CD14-positive monocyte (primary cell): ENCODE data around the gene GSE1. TPM values are rescaled to one million over a fixed set of nuclear protein-coding genes. Genes with fewer than 3 reads are reported as not detected.

Experiments used
- DNase-seq, 3 donors: peaks; one replicate each; pipeline ENCODE4 v3.0.0-alpha.2; 2011 to 2022
- H2AFZ ChIP-seq: 2 replicates; pipeline ENCODE4 v1.6.0; 2012; ENCODE audit warnings: mild to moderate bottlenecking, low read depth, low read length, inconsistent platforms; ENCODE audit not compliant: insufficient read depth, poor library complexity, severe bottlenecking
- H3K27ac ChIP-seq, 2 donors: 1 replicate in 1 of 2; 2 replicates in 1 of 2; pipeline ENCODE4 v1.5.1; 2012 to 2013; ENCODE audit warnings: low read length in 2 of 2, control low read depth in 1 of 2, inconsistent platforms in 1 of 2, low read depth in 1 of 2, mild to moderate bottlenecking in 1 of 2
- H3K27me3 ChIP-seq, 2 donors: one replicate each; pipeline versions ENCODE4 v1.6.0 to v1.6.1; 2011 to 2013; ENCODE audit warnings: low read length in 2 of 2; ENCODE audit not compliant: control insufficient read depth in 2 of 2, insufficient read depth in 2 of 2
- H3K36me3 ChIP-seq, 2 donors: replicated peaks in 1 of 2; 1 replicate in 1 of 2; 2 replicates in 1 of 2; pipeline versions ENCODE4 v1.5.1 to v1.6.1; 2012 to 2013; ENCODE audit warnings: low read length in 2 of 2, control low read depth in 1 of 2, inconsistent platforms in 1 of 2, mild to moderate bottlenecking in 1 of 2; ENCODE audit not compliant: insufficient read depth in 2 of 2, control insufficient read depth in 1 of 2
- H3K4me1 ChIP-seq, 2 donors: 1 replicate in 1 of 2; 2 replicates in 1 of 2; pipeline versions ENCODE4 v1.5.1 to v1.6.1; 2012 to 2013; ENCODE audit warnings: low read length in 2 of 2, control low read depth in 1 of 2, inconsistent platforms in 1 of 2, mild to moderate bottlenecking in 1 of 2, moderate library complexity in 1 of 2; ENCODE audit not compliant: insufficient read depth in 2 of 2, control insufficient read depth in 1 of 2
- H3K4me2 ChIP-seq: replicated peaks from 2 replicates; pipeline ENCODE3; 2012; ENCODE audit warnings: low read length, moderate library complexity, mild to moderate bottlenecking; ENCODE audit not compliant: poor library complexity, severe bottlenecking; ENCODE audit errors: extremely low read depth
- H3K4me3 ChIP-seq, 3 experiments: fragments of 200-600 bp in 1 of 3; sonication (generic) in 1 of 3; replicated peaks in 1 of 3; 1 replicate in 2 of 3; 2 replicates in 1 of 3; pipeline ENCODE4 v1.5.1; 2011 to 2013; ENCODE audit warnings: low read length in 3 of 3, mild to moderate bottlenecking in 3 of 3, control low read depth in 2 of 3, low read depth in 2 of 3, inconsistent platforms in 1 of 3, moderate library complexity in 1 of 3
- H3K79me2 ChIP-seq: 2 replicates; pipeline ENCODE4 v1.6.0; 2012; ENCODE audit warnings: mild to moderate bottlenecking, control low read depth, inconsistent platforms, low read length, moderate library complexity; ENCODE audit not compliant: insufficient read depth
- H3K9ac ChIP-seq: 2 replicates; pipeline ENCODE4 v1.6.0; 2017; ENCODE audit warnings: low read length, mild to moderate bottlenecking; ENCODE audit not compliant: insufficient read depth, poor library complexity, severe bottlenecking
- H3K9me3 ChIP-seq, 2 donors: replicated peaks in 1 of 2; 1 replicate in 1 of 2; 2 replicates in 1 of 2; pipeline versions ENCODE4 v1.5.1 to v1.6.1; 2012 to 2013; ENCODE audit warnings: low read length in 2 of 2, control low read depth in 1 of 2; ENCODE audit not compliant: control insufficient read depth in 1 of 2, insufficient read depth in 1 of 2
- H4K20me1 ChIP-seq: 2 replicates; pipeline ENCODE4 v1.6.0; 2012; ENCODE audit warnings: mild to moderate bottlenecking, low read length, control low read depth, moderate library complexity; ENCODE audit not compliant: insufficient read depth
- H3K27ac Mint-ChIP-seq, 7 donors: one replicate each; pipeline ENCODE4 v1.8.0; 2020; ENCODE audit warnings: mild to moderate bottlenecking in 7 of 7, mixed read lengths in 7 of 7, moderate library complexity in 6 of 7, inconsistent platforms in 2 of 7
- H3K27me3 Mint-ChIP-seq, 3 donors: one replicate each; pipeline ENCODE4 v1.8.0; 2021 to 2022; ENCODE audit warnings: low read depth in 3 of 3, mild to moderate bottlenecking in 3 of 3, mixed read lengths in 3 of 3, moderate library complexity in 3 of 3, inconsistent platforms in 1 of 3
- H3K36me3 Mint-ChIP-seq, 2 donors: one replicate each; pipeline ENCODE4 v1.8.0; 2020; ENCODE audit warnings: mixed read lengths in 2 of 2, inconsistent platforms in 1 of 2, mild to moderate bottlenecking in 1 of 2
- H3K4me1 Mint-ChIP-seq: one replicate; pipeline ENCODE4 v1.8.0; 2020; ENCODE audit warnings: mild to moderate bottlenecking, mixed read lengths
- H3K4me3 Mint-ChIP-seq, 2 donors: one replicate each; pipeline ENCODE4 v1.8.0; 2020; ENCODE audit warnings: mild to moderate bottlenecking in 2 of 2, mixed read lengths in 2 of 2, moderate library complexity in 1 of 2
- H3K9me3 Mint-ChIP-seq, 7 donors: one replicate each; pipeline ENCODE4 v1.8.0; 2020 to 2022; ENCODE audit warnings: mixed read lengths in 7 of 7, mild to moderate bottlenecking in 6 of 7, moderate library complexity in 6 of 7, inconsistent platforms in 2 of 7
- WGBS: methylation state at CpG from one replicate; pipeline ENCODE4 v1.1.5; 2013; ENCODE audit warnings: missing lambda C conversion rate; ENCODE audit not compliant: insufficient coverage; 5-methylcytosine and 5-hydroxymethylcytosine counted together
- intact Hi-C, 2 donors: fragments of 100-400 bp; cut with micrococcal nuclease; formaldehyde crosslinking; loops; one replicate each; pipeline versions ENCODE4 v1.15.0 to v1.15.1; 2023
- polyA plus RNA-seq, 3 donors: library from polyadenylated mRNA; depleted of rRNA in 1 of 3; unstranded in 2 of 3; stranded (reverse) in 1 of 3; fragments of 300-500 nt in 2 of 3; fragments of >200 nt in 1 of 3; fragmentation: Illumina TruSeq in 2 of 3; gene quantifications; 1 replicate in 2 of 3; 2 replicates in 1 of 3; pipeline ENCODE4 v1.2.3, GENCODE V29; 2012 to 2021
- TF ChIP-seq, protein P1 (sequence below): fragments of 200-600 bp; IDR thresholded peaks from one replicate; pipeline ENCODE4 v1.8.0; 2022; ENCODE audit warnings: antibody characterized with exemption, mild to moderate bottlenecking

The GSE1 gene
- polyA plus RNA-seq, 3 donors, result 0.67 to 38.9 (median 0.86) TPM

DNA sequence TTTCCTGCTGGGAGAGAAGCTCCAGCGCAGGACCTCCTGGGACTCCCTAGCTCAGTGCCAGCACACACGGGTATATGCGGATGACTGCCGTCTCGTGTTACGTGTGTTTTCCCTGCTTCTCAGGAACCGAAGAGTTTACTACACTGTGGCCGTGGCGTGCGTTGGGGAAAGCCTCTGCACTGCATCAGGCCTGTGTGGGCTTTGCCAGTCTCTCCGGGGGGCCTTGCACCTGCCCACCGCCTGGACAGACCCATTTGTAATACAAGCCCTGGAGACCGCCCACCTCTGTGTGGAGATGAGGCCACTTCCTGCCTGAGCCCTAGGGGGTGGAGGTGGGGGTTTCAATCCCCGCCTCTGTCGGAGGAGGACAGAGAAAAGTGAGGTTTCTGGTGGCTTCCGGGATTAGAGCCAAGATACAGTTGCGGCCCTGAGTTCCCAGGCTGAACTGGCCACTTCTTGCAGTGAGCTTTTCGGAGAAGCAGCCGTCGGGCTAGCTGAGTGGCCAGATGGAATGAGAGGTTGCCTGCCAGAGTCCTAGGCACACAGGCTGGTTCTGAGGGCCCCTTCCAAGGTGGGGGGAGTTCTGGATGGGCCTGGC lies 43.4 kb upstream of the GSE1 start:
- Mint-ChIP-seq H3K4me1 (peaks cover 93% of the 10 kb centered on the region), H3K27me3 (peaks cover 1 to 3% (median 2%) of the 10 kb centered on the region in 3 donors), H3K9me3 (peaks cover 0 to 9% (median 0%) of the 10 kb centered on the region in 7 donors), H3K36me3 (peaks cover 16 to 20% of the 10 kb centered on the region in 2 donors), H3K4me3 (peak overlapping the region; percentile 70 to 80), H3K27ac (peak overlapping the region; percentile 94 to 97 (median 95))
- no peaks in the 10 kb centered on the region for H3K9me3 ChIP-seq
- no peaks in the 10 kb centered on the region for H3K36me3 ChIP-seq
- H4K20me1 ChIP-seq, result peaks cover 92% of the 10 kb centered on the region
- H3K4me1 ChIP-seq, result peaks cover 77 to 89% of the 10 kb centered on the region in 2 donors
- H3K4me2 ChIP-seq, result peak overlapping the region; percentile 78
- no peak overlapping the region for H2AFZ ChIP-seq
- H3K27ac ChIP-seq, result peak overlapping the region; percentile 85 to 94
- H3K27me3 ChIP-seq, result no peaks in the 10 kb centered on the region
- peak in 2 of 3 donors; percentile 17 to 20 for DNase-seq
- H3K9ac ChIP-seq, result peak overlapping the region; percentile 37
- intact Hi-C loops, result loop anchor here (2.0 to 5.0 kb wide), 4 partner anchors 13 to 42 kb away; no protein-coding TSS in a partner anchor
- peak overlapping the region in 1 of 3 experiments; percentile 58 for H3K4me3 ChIP-seq
- 12% methylated on average over 18 of the region's 20 CpGs for WGBS
- TF ChIP-seq, protein P1, sequence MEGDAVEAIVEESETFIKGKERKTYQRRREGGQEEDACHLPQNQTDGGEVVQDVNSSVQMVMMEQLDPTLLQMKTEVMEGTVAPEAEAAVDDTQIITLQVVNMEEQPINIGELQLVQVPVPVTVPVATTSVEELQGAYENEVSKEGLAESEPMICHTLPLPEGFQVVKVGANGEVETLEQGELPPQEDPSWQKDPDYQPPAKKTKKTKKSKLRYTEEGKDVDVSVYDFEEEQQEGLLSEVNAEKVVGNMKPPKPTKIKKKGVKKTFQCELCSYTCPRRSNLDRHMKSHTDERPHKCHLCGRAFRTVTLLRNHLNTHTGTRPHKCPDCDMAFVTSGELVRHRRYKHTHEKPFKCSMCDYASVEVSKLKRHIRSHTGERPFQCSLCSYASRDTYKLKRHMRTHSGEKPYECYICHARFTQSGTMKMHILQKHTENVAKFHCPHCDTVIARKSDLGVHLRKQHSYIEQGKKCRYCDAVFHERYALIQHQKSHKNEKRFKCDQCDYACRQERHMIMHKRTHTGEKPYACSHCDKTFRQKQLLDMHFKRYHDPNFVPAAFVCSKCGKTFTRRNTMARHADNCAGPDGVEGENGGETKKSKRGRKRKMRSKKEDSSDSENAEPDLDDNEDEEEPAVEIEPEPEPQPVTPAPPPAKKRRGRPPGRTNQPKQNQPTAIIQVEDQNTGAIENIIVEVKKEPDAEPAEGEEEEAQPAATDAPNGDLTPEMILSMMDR, result no peak
- H3K79me2 ChIP-seq, result peaks cover 93% of the 10 kb centered on the region

DNA sequence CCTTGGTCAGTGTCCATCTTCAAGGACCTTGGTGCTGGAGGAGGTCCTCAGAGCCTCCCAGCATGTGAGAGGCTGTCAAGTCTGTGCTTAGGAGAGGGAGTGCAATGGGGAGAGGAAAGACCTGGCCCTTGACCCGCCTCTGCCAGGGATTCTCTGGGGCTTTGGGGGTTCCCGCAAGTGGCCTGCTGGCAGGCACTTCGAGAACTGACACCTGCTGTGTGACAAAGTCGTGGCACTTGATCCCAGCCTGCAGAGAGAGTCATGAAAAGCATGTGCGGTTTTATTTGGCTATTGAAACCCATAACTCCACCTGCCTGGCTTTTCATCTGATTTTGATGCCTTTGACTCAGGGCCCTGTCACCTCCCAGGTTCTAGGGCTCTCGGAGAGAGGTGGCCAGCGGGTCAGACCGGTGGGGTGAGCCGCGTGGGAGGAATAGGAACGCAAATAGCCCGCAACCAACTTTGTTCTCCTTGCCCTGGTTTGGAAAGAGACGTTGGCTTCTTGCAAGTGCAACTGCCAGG lies 42.8 kb upstream of the GSE1 start:
- peak overlapping the region; percentile 70 to 80 for H3K4me3 Mint-ChIP-seq
- peak in 1 of 3 donors; percentile 20 for DNase-seq
- no peaks in the 10 kb centered on the region for H3K9me3 ChIP-seq
- H3K4me2 ChIP-seq, result peak overlapping the region; percentile 78
- TF ChIP-seq, protein P1, result no peak
- peaks cover 82 to 93% of the 10 kb centered on the region in 2 donors for H3K4me1 ChIP-seq
- peak overlapping the region; percentile 85 to 94 for H3K27ac ChIP-seq
- H3K36me3 ChIP-seq, result no peaks in the 10 kb centered on the region
- peaks cover 92% of the 10 kb centered on the region for H4K20me1 ChIP-seq
- intact Hi-C loops, result loop anchor here (2.0 to 5.0 kb wide), 3 partner anchors 13 to 41 kb away; no protein-coding TSS in a partner anchor
- no peak overlapping the region for H2AFZ ChIP-seq
- WGBS, result 21% methylated on average over 13 of the region's 13 CpGs
- H3K4me3 ChIP-seq, result peak overlapping the region in 1 of 3 experiments; percentile 58
- peak overlapping the region; percentile 63 for H3K9ac ChIP-seq
- no peaks in the 10 kb centered on the region for H3K27me3 ChIP-seq
- H3K27me3 Mint-ChIP-seq, result peaks cover 1 to 3% (median 2%) of the 10 kb centered on the region in 3 donors
- peaks cover 13 to 17% of the 10 kb centered on the region in 2 donors for H3K36me3 Mint-ChIP-seq
- H3K4me1 Mint-ChIP-seq, result peaks cover 94% of the 10 kb centered on the region
- peaks cover 0 to 9% (median 0%) of the 10 kb centered on the region in 7 donors for H3K9me3 Mint-ChIP-seq
- peaks cover 93% of the 10 kb centered on the region for H3K79me2 ChIP-seq
- H3K27ac Mint-ChIP-seq, result peak overlapping the region; percentile 94 to 97 (median 95)
